ENCODE measurements around the gene U2AF2.
"Not testable (repeated sequence)": the region's sequence is repeated elsewhere in the genome, so short reads cannot be mapped to it uniquely, and the experiment has no call there.

Gene U2AF2

GRCh38 chr19:55717879-55718711 lies 63.3 kb downstream of the U2AF2 start:
- DNase-seq = not testable (repeated sequence)

GRCh38 chr19:55720214-55720746 lies 65.4 kb downstream of the U2AF2 start:
- DNase-seq = no peak

- DNase-seq = no peak
Measured at GRCh38 chr19:55720801-55721200, 66.0 kb downstream of the U2AF2 start.

GRCh38 chr19:55723491-55723890 lies 68.7 kb downstream of the U2AF2 start:
- no peak for DNase-seq

Measured in stimulated activated naive CD4-positive, alpha-beta T cell (primary cell).